K562 (cell line): Measurements from ENCODE around the gene VDAC1. TPM values are rescaled to one million over a fixed set of nuclear protein-coding genes. Genes with fewer than 3 reads are reported as not detected.
A peak's percentile ranks its signal among the peaks of the same experiment; 100 is the strongest.

ENCODE experiments used
- BRD9 ChIP-seq: fragments of 450-650 bp; IDR thresholded peaks from 2 replicates; pipeline ENCODE4 v1.6.1; 2018; ENCODE audit warnings: low read depth; ENCODE audit not compliant: partially characterized antibody
- CHD1 ChIP-seq: fragments of 200-600 bp; sonication (generic); IDR thresholded peaks from one replicate; pipeline ENCODE4 v1.6.1; 2012; ENCODE audit warnings: mild to moderate bottlenecking, moderate library complexity, low read length, inconsistent platforms
- CHD4 ChIP-seq: fragments of 200-600 bp; sonication (generic); IDR thresholded peaks from 3 replicates; pipeline ENCODE4 v1.6.1; 2012; ENCODE audit warnings: low read depth, mild to moderate bottlenecking, mixed read lengths, low read length, inconsistent platforms; ENCODE audit not compliant: insufficient read depth, insufficient replicate concordance, poor library complexity, severe bottlenecking
- DDX20 ChIP-seq: fragments of 450-650 bp; IDR thresholded peaks from 2 replicates; pipeline ENCODE4 v1.6.1; 2016; ENCODE audit warnings: missing genetic modification characterization, low read depth, mild to moderate bottlenecking, missing compliant biosample characterization, moderate library complexity
- ETS1 ChIP-seq: conservative IDR thresholded peaks from 2 replicates; pipeline ENCODE4 v1.6.1; 2011; ENCODE audit warnings: low read depth, mild to moderate bottlenecking, low read length; ENCODE audit not compliant: control insufficient read depth
- FOXM1 ChIP-seq, 2 experiments: fragments of 450-650 bp in 1 of 2; sonication (generic) in 1 of 2; formaldehyde crosslinking in 1 of 2; IDR thresholded peaks; 2 replicates each; pipeline versions ENCODE4 v1.6.1 to v1.9.0; 2017 to 2022; ENCODE audit warnings: low read depth in 2 of 2, mild to moderate bottlenecking in 2 of 2, missing genetic modification reagents in 1 of 2, moderate library complexity in 1 of 2
- HEY1 ChIP-seq: fragments of 250-450 bp; sonication (Bioruptor Pico); IDR thresholded peaks from 2 replicates; pipeline ENCODE4 v1.5.0; 2020; ENCODE audit warnings: mild to moderate bottlenecking, moderate library complexity, borderline replicate concordance
- MCM5 ChIP-seq: fragments of 450-650 bp; IDR thresholded peaks from 2 replicates; pipeline ENCODE4 v1.6.1; 2016; ENCODE audit warnings: low read depth
- NBN ChIP-seq: fragments of 450-650 bp; IDR thresholded peaks from 2 replicates; pipeline ENCODE4 v1.6.1; 2016; ENCODE audit warnings: low read depth, mild to moderate bottlenecking
- RB1 ChIP-seq: fragments of 450-650 bp; IDR thresholded peaks from 2 replicates; pipeline ENCODE4 v1.6.1; 2017; ENCODE audit warnings: low read depth, mild to moderate bottlenecking
- SMC3 ChIP-seq: conservative IDR thresholded peaks from 2 replicates; pipeline ENCODE4 v1.6.1; 2011; ENCODE audit warnings: low read depth, low read length, improper control_type of control experiment; ENCODE audit not compliant: insufficient read depth
- TARDBP ChIP-seq: fragments of 450-650 bp; IDR thresholded peaks from 2 replicates; pipeline ENCODE4 v1.6.1; 2016
- ZKSCAN8 ChIP-seq: fragments of 200-800 bp; sonication (Bioruptor generic); IDR thresholded peaks from 2 replicates; pipeline ENCODE4 v1.6.1; 2016; ENCODE audit warnings: missing genetic modification characterization, missing compliant biosample characterization
- ZNF239 ChIP-seq: fragments of 250-450 bp; sonication (Bioruptor Pico); IDR thresholded peaks from 2 replicates; pipeline ENCODE4 v1.4.0; 2020; ENCODE audit warnings: mild to moderate bottlenecking
- ZNF316 ChIP-seq: fragments of 450-650 bp; IDR thresholded peaks from 2 replicates; pipeline ENCODE4 v1.6.1; 2016
- polyA plus RNA-seq, 8 experiments: library from polyadenylated mRNA; depleted of rRNA in 4 of 8; stranded (reverse) in 5 of 8; unstranded in 3 of 8; fragments of >200 nt; fragmentation: Nextera tagmentation in 2 of 8; fragmentation: Illumina TruSeq in 1 of 8; extraction: Ambion mirVana in 2 of 8; extraction: Trizol in 1 of 8; gene quantifications; 2 replicates each; pipeline versions ENCODE4 v1.2.1 to v1.2.3, GENCODE V29; 2011 to 2014; ENCODE audit warnings: inconsistent platforms in 1 of 8, missing spikeins in 1 of 8
- total RNA-seq, 7 experiments: library from RNA; depleted of rRNA in 6 of 7; stranded (reverse); fragments of >200 nt in 6 of 7; fragmentation: Illumina TruSeq in 2 of 7; extraction: Trizol in 2 of 7; gene quantifications; 2 replicates each; pipeline versions ENCODE4 v1.2.1 to v1.2.3, GENCODE V29; 2011 to 2021; ENCODE audit warnings: low replicate concordance in 1 of 7
- TF ChIP-seq, protein P1 (sequence below): fragments of 450-650 bp; IDR thresholded peaks from 2 replicates; pipeline ENCODE4 v1.6.1; 2018; ENCODE audit not compliant: partially characterized antibody
- TF ChIP-seq, protein P2 (sequence below): sonication (generic); formaldehyde crosslinking; IDR thresholded peaks from 2 replicates; pipeline ENCODE4 v1.8.1; 2023; ENCODE audit warnings: mild to moderate bottlenecking, missing genetic modification reagents, moderate library complexity
- TF ChIP-seq, protein P3 (sequence below): sonication (generic); formaldehyde crosslinking; IDR thresholded peaks from 2 replicates; pipeline ENCODE4 v1.8.0; 2023; ENCODE audit warnings: mild to moderate bottlenecking, missing genetic modification reagents
- TF ChIP-seq, protein P4 (sequence below): sonication (generic); formaldehyde crosslinking; IDR thresholded peaks from 2 replicates; pipeline ENCODE4 v1.5.0; 2020; ENCODE audit warnings: missing genetic modification reagents

The VDAC1 gene
- total and polyA plus RNA-seq, 9 of the 15 experiments (the other 6 are each of a cell fraction or from before 2014, with no cell fraction given) = 168 to 366 (median 293) TPM

DNA sequence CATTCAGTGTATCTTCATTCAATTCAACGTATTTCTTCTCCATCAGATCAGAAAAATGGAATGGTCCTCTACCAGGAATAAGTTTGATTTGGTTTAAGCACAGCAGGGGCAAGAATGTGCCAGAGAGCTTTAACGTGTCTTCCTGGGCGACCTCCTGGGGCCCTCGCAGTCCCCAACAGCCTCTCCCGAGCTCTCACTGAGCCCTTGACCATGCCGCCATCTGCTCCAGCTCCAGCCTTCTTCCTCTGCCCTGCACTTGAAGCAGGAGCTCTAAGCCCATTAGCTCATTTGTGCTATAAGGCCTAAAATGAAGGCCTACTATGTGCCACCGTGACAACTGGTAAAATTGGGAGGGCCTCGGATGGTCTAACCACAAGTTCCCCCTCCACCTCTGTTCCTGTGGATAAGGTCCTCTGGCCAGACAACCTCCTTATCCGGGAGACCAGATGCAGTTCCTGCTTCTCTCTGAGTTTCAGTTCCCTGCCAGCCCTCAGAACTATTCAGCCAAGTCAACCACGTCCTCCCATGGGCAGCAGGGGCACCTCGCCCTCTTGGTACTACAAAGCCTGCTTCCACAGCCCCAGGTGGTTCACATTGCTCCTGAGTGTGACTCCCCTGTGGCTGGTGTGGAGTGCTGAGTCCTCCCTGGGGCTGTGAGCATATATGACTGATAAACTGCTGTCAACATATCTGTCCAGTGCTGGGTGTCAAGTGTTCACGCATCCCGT, 72.2 kb downstream of the VDAC1 start (continued):
- TF ChIP-seq, protein P1, sequence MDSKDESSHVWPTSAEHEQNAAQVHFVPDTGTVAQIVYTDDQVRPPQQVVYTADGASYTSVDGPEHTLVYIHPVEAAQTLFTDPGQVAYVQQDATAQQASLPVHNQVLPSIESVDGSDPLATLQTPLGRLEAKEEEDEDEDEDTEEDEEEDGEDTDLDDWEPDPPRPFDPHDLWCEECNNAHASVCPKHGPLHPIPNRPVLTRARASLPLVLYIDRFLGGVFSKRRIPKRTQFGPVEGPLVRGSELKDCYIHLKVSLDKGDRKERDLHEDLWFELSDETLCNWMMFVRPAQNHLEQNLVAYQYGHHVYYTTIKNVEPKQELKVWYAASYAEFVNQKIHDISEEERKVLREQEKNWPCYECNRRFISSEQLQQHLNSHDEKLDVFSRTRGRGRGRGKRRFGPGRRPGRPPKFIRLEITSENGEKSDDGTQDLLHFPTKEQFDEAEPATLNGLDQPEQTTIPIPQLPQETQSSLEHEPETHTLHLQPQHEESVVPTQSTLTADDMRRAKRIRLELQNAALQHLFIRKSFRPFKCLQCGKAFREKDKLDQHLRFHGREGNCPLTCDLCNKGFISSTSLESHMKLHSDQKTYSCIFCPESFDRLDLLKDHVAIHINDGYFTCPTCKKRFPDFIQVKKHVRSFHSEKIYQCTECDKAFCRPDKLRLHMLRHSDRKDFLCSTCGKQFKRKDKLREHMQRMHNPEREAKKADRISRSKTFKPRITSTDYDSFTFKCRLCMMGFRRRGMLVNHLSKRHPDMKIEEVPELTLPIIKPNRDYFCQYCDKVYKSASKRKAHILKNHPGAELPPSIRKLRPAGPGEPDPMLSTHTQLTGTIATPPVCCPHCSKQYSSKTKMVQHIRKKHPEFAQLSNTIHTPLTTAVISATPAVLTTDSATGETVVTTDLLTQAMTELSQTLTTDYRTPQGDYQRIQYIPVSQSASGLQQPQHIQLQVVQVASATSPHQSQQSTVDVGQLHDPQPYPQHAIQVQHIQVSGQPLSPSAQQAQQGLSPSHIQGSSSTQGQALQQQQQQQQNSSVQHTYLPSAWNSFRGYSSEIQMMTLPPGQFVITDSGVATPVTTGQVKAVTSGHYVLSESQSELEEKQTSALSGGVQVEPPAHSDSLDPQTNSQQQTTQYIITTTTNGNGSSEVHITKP = peak; percentile 86
- TF ChIP-seq, protein P2, sequence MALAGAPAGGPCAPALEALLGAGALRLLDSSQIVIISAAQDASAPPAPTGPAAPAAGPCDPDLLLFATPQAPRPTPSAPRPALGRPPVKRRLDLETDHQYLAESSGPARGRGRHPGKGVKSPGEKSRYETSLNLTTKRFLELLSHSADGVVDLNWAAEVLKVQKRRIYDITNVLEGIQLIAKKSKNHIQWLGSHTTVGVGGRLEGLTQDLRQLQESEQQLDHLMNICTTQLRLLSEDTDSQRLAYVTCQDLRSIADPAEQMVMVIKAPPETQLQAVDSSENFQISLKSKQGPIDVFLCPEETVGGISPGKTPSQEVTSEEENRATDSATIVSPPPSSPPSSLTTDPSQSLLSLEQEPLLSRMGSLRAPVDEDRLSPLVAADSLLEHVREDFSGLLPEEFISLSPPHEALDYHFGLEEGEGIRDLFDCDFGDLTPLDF (CRISPR knock-in tag) = no peak
- TF ChIP-seq CHD1 (no peak), BRD9 (peak; percentile 59), SMC3 (no peak), ZNF239 (CRISPR knock-in tag) (no peak; the same call in 1 of the 2 replicates), ZKSCAN8 (no peak), CHD4 (no peak), RB1 (0 out of 2 replicates have a peak, but pooled peaks have one; percentile 13), FOXM1 (IDR thresholded peaks at IDR 0.05; ENCODE audit: low read depth) (peak; percentile 79), FOXM1 (CRISPR knock-in tag; IDR thresholded peaks at IDR 0.05; ENCODE audit: low read depth) (no peak), TARDBP (no peak), HEY1 (CRISPR knock-in tag) (no peak), MCM5 (no peak), ETS1 (peak; percentile 84), NBN (peak; percentile 43; the same call in 1 of the 2 replicates), DDX20 (no peak), ZNF316 (no peak)
- TF ChIP-seq, protein P3, sequence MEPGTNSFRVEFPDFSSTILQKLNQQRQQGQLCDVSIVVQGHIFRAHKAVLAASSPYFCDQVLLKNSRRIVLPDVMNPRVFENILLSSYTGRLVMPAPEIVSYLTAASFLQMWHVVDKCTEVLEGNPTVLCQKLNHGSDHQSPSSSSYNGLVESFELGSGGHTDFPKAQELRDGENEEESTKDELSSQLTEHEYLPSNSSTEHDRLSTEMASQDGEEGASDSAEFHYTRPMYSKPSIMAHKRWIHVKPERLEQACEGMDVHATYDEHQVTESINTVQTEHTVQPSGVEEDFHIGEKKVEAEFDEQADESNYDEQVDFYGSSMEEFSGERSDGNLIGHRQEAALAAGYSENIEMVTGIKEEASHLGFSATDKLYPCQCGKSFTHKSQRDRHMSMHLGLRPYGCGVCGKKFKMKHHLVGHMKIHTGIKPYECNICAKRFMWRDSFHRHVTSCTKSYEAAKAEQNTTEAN = no peak
- TF ChIP-seq, protein P4, sequence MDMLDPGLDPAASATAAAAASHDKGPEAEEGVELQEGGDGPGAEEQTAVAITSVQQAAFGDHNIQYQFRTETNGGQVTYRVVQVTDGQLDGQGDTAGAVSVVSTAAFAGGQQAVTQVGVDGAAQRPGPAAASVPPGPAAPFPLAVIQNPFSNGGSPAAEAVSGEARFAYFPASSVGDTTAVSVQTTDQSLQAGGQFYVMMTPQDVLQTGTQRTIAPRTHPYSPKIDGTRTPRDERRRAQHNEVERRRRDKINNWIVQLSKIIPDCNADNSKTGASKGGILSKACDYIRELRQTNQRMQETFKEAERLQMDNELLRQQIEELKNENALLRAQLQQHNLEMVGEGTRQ = no peak
